ENCODE measurements around the gene PLEKHH2. TPM values are rescaled to one million over a fixed set of nuclear protein-coding genes. Genes with fewer than 3 reads are reported as not detected.

Gene PLEKHH2
- total RNA-seq, 4 donors from 2014 or later: 38.2 to 85.4 (median 68.7) TPM

DNA sequence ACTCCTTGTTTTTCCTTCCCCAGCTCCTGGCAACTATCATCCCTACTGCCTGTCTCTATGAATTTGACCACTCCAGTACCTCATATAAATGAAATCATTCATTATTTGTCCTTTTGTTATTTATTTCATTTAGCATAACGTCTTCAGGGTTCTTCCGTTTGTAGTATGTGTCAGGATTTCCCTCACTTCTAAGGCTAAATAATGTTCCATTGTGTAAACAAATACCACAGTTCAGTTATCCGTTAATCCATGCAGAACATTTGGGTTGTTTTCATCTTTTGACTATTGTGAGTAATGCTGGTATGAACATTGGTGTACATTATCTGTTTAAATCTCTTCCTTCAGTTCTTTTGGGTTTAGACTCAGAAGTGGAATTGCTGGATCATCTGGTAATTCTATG lies 155.6 kb downstream of the PLEKHH2 start:
- TF ChIP-seq, protein P1, sequence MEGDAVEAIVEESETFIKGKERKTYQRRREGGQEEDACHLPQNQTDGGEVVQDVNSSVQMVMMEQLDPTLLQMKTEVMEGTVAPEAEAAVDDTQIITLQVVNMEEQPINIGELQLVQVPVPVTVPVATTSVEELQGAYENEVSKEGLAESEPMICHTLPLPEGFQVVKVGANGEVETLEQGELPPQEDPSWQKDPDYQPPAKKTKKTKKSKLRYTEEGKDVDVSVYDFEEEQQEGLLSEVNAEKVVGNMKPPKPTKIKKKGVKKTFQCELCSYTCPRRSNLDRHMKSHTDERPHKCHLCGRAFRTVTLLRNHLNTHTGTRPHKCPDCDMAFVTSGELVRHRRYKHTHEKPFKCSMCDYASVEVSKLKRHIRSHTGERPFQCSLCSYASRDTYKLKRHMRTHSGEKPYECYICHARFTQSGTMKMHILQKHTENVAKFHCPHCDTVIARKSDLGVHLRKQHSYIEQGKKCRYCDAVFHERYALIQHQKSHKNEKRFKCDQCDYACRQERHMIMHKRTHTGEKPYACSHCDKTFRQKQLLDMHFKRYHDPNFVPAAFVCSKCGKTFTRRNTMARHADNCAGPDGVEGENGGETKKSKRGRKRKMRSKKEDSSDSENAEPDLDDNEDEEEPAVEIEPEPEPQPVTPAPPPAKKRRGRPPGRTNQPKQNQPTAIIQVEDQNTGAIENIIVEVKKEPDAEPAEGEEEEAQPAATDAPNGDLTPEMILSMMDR (IDR thresholded peaks at IDR 0.05; ENCODE audit: low read depth): no peak

DNA sequence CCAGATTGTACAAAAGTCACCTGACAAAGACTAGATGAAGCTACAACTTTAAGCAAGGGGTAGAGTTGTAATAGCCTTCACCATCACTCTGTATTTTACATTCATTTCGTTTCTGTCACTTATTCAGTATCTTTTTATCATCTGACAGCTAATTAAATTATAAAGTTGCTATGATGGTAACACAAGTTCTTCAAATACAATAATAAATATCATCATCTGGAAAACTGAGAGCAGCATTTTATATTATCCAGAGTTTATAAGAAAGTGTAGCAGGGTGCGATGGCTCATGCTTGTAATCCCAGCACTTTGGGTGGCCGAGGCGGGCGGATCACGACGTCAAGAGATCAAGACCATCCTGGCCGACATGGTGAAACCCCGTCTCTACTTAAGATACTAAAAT lies 157.9 kb downstream of the PLEKHH2 start:
- TF ChIP-seq, protein P1 (IDR thresholded peaks at IDR 0.05; ENCODE audit: low read depth): no peak

DNA sequence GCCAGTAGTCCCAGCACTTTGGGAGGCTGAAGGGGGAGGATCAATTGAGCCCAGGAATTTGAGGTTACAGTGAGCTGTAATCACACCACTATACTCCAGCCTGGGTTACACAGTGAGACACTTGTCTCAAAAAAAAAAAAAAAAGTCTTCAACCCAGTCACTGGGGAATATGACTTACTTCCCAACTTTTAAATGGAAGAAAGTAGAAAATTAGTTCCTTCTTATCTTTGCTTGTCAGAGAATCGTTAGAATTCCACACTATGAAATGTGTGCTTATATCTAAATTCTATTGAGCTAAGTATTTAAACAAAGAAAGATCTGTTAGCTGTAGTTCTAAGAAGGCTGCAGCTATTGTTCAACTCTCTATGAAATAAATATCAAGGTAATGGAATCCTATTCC lies 159.1 kb downstream of the PLEKHH2 start:
- TF ChIP-seq, protein P1 (IDR thresholded peaks at IDR 0.05; ENCODE audit: low read depth): no peak

DNA sequence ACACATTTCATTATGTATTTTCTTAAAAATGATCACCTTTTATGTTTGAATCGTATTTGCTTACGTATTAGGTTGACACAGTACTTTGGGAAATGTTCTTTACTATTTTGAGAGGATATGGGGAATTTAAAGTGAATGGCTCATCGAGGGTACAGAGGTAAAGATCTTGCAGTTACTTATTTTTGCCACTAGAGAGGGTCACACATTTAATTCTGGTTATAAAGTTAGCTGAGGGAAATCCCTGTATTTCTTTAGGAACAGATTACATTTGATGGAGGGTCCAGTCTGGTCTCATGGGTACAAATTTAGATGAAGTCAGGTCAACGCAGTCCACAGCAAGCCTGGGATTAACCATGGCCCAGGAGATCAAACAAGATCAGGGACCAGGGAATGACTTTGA lies 161.2 kb downstream of the PLEKHH2 start:
- TF ChIP-seq, protein P1 (IDR thresholded peaks at IDR 0.05; ENCODE audit: low read depth): no peak

DNA sequence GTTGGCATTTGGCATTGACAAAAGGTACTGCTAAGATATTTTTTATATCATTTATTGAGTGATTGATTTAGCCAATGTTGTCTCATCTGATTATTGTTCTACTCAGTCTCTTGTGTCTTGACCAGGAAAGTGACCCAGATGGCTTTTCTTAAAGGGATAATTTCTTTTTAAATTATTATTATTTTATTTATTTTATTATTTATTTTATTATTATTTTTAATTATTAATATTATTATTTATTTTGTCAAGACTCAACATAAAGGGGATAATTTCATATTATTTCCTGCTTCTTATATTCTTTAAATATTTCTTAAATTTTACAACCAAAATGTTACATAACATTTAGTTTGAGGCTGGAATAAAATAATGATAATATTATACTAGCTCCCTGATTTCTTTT lies 163.8 kb downstream of the PLEKHH2 start:
- TF ChIP-seq, protein P1 (IDR thresholded peaks at IDR 0.05; ENCODE audit: low read depth): no peak

DNA sequence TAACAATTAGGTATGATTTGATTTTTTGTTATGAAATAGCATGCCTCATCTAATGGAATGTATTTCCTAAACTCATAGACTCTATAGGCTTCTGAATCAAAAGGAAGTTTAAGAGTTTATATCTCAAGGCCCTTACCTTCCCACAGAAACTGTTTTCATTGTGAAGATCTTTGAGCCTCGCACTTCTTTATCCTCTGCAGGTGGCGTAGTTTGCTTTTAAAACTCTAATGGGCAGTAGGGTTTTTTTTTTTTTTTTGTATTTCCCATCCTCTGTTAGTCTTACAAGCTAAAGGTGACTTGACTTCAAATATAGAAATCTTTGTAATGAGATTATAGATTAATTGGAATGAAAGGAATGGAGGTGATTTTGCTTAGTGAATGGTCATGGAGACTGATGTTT lies 165.1 kb downstream of the PLEKHH2 start:
- TF ChIP-seq, protein P1 (IDR thresholded peaks at IDR 0.05; ENCODE audit: low read depth): no peak

DNA sequence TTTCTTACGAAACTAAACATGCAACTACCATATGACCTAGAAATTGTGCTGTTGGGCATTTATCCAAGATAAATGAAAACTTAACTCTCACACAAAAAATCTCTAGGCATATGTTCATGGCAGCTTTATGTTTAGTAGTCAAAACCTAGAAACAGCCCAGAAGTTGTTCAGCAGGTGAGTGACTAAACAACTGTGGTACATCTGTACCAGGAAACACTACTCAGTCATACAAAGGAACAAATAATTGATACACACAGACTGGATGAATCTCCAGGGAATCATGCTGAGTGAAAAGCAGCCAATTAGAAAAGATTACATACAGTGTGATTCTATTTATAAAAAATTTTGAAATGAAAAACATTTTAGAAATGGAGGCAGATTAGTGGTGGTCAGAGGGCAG lies 166.1 kb downstream of the PLEKHH2 start:
- TF ChIP-seq, protein P1 (IDR thresholded peaks at IDR 0.05; ENCODE audit: low read depth): no peak

DNA sequence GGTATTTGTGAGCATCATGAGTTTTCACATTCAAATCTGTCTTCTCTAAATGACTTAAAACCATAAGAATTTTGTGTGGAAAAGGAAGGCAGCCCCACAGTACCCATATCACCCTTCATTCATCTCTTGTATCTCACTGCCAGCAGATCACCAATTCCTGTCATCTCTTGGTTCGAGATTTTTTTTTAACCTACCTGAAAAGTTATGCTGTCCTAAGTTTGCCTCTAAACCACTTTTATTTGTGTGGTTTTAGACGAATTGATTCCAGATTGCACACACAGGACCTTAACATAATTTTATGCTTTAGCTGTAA lies 169.6 kb downstream of the PLEKHH2 start:
- TF ChIP-seq, protein P1 (IDR thresholded peaks at IDR 0.05; ENCODE audit: low read depth): no peak
